Measurements from ENCODE around the gene PLXNB1.

PLXNB1 gene

DNA sequence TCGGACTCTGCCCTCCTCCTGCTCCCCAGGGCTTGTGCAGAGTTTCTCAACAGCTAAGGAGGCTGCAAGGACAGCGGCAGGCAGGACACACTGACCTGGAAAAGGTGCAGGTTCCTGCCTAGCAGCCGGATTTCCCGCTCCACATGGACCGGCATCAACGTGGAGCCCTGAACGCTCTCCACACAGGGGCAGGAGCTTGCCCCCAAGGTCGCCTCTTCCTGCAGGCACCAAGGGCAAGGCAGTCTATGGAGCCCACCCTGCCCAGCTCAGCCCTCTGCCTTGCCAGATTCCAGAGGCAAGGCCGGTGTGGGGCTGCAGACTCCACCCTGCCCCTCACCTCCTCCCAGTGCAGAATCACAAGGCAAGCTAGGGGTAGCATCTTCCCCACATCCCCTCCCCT is 10.7 kb downstream of the PLXNB1 start:
- Histone ChIP-seq H3K27ac (replicated peaks) (no peak overlapping the region), H3K27me3 (ENCODE audit: insufficient read depth, poor library complexity, severe bottlenecking) (no peaks in the 10 kb centered on the region), H3K4me3 (replicated peaks; ENCODE audit: insufficient read depth, low read length) (no peak overlapping the region)
- TF ChIP-seq, protein P1, sequence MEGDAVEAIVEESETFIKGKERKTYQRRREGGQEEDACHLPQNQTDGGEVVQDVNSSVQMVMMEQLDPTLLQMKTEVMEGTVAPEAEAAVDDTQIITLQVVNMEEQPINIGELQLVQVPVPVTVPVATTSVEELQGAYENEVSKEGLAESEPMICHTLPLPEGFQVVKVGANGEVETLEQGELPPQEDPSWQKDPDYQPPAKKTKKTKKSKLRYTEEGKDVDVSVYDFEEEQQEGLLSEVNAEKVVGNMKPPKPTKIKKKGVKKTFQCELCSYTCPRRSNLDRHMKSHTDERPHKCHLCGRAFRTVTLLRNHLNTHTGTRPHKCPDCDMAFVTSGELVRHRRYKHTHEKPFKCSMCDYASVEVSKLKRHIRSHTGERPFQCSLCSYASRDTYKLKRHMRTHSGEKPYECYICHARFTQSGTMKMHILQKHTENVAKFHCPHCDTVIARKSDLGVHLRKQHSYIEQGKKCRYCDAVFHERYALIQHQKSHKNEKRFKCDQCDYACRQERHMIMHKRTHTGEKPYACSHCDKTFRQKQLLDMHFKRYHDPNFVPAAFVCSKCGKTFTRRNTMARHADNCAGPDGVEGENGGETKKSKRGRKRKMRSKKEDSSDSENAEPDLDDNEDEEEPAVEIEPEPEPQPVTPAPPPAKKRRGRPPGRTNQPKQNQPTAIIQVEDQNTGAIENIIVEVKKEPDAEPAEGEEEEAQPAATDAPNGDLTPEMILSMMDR (IDR thresholded peaks at IDR 0.05; ENCODE audit: insufficient read depth, low read length) = no peak
- TF ChIP-seq, protein P2, sequence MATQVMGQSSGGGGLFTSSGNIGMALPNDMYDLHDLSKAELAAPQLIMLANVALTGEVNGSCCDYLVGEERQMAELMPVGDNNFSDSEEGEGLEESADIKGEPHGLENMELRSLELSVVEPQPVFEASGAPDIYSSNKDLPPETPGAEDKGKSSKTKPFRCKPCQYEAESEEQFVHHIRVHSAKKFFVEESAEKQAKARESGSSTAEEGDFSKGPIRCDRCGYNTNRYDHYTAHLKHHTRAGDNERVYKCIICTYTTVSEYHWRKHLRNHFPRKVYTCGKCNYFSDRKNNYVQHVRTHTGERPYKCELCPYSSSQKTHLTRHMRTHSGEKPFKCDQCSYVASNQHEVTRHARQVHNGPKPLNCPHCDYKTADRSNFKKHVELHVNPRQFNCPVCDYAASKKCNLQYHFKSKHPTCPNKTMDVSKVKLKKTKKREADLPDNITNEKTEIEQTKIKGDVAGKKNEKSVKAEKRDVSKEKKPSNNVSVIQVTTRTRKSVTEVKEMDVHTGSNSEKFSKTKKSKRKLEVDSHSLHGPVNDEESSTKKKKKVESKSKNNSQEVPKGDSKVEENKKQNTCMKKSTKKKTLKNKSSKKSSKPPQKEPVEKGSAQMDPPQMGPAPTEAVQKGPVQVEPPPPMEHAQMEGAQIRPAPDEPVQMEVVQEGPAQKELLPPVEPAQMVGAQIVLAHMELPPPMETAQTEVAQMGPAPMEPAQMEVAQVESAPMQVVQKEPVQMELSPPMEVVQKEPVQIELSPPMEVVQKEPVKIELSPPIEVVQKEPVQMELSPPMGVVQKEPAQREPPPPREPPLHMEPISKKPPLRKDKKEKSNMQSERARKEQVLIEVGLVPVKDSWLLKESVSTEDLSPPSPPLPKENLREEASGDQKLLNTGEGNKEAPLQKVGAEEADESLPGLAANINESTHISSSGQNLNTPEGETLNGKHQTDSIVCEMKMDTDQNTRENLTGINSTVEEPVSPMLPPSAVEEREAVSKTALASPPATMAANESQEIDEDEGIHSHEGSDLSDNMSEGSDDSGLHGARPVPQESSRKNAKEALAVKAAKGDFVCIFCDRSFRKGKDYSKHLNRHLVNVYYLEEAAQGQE (IDR thresholded peaks at IDR 0.05; ENCODE audit: insufficient replicate concordance, low read depth) = no peak
- TF ChIP-seq SPI1 (IDR thresholded peaks at IDR 0.05; ENCODE audit: borderline replicate concordance, low read depth) (no peak), POLR2AphosphoS5 (IDR thresholded peaks at IDR 0.05; ENCODE audit: low read depth) (no peak), GABPA (IDR thresholded peaks at IDR 0.05; ENCODE audit: low read depth) (no peak)
- no peak for DNase-seq (ENCODE audit: low read depth in 1 of 2, low spot score in 1 of 2)

- DNase-seq (ENCODE audit: low read depth in 1 of 2, low spot score in 1 of 2) = no peak
- Histone ChIP-seq H3K27ac (replicated peaks) (no peak overlapping the region), H3K27me3 (ENCODE audit: insufficient read depth, poor library complexity, severe bottlenecking) (no peaks in the 10 kb centered on the region), H3K4me3 (replicated peaks; ENCODE audit: insufficient read depth, low read length) (no peak overlapping the region)
- TF ChIP-seq GABPA (IDR thresholded peaks at IDR 0.05; ENCODE audit: low read depth) (no peak), SPI1 (IDR thresholded peaks at IDR 0.05; ENCODE audit: borderline replicate concordance, low read depth) (no peak), POLR2AphosphoS5 (IDR thresholded peaks at IDR 0.05; ENCODE audit: low read depth) (no peak)
- TF ChIP-seq, protein P2 (IDR thresholded peaks at IDR 0.05; ENCODE audit: insufficient replicate concordance, low read depth) = no peak
- TF ChIP-seq, protein P1 (IDR thresholded peaks at IDR 0.05; ENCODE audit: insufficient read depth, low read length) = no peak
Observed at GRCh38 chr3:48418651-48419050, 11.2 kb downstream of the PLXNB1 start.

GRCh38 chr3:48418140-48418539 is 11.7 kb downstream of the PLXNB1 start:
- Histone ChIP-seq H3K27me3 (ENCODE audit: insufficient read depth, poor library complexity, severe bottlenecking) (no peaks in the 10 kb centered on the region), H3K27ac (replicated peaks) (no peak overlapping the region), H3K4me3 (replicated peaks; ENCODE audit: insufficient read depth, low read length) (no peak overlapping the region)
- TF ChIP-seq, protein P2 (IDR thresholded peaks at IDR 0.05; ENCODE audit: insufficient replicate concordance, low read depth) = no peak
- no peak for TF ChIP-seq GABPA (IDR thresholded peaks at IDR 0.05; ENCODE audit: low read depth)
- TF ChIP-seq, protein P1 (IDR thresholded peaks at IDR 0.05; ENCODE audit: insufficient read depth, low read length) = no peak
- no peak for DNase-seq (ENCODE audit: low read depth in 1 of 2, low spot score in 1 of 2)

All from HL-60 (cell line).